HG03175 (cell line): ENCODE measurements around the gene EDN1.

Experiments used
- ATAC-seq: cut with Tn5 transposase; IDR thresholded peaks from one replicate; pipeline ENCODE4 v1.9.1; 2021; ENCODE audit warnings: mild to moderate bottlenecking, moderate library complexity; ENCODE audit not compliant: unreplicated experiment

EDN1 gene

GRCh38 chr6:12269110-12269509 lies 21.1 kb upstream of the EDN1 start:
- no peak for ATAC-seq

- ATAC-seq, result no peak
Observed at GRCh38 chr6:12270551-12271230, 19.5 kb upstream of the EDN1 start.

- no peak for ATAC-seq
Observed at GRCh38 chr6:12271594-12271993, 18.6 kb upstream of the EDN1 start.

- ATAC-seq, result no peak
Observed at GRCh38 chr6:12271997-12272396, 18.2 kb upstream of the EDN1 start.

DNA sequence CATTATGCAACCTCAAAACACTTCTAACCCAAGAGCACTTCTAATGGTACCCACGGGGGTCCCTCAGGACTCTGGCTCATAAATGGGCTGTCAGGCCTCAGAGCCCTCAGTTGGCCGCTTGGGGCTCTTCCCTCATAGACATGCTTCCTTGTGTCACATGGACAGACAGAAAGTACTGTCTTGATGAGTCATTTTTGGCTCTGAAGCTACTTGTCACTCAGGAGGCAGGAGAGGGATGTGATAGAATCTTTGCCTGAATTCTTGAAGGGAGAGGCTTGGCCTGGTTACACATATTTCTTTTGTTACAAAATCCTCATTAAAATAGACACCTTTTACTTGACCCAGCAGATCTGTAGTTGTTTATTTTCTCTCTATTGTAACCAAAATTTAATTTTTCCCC lies 15.1 kb upstream of the EDN1 start:
- no peak for ATAC-seq

DNA sequence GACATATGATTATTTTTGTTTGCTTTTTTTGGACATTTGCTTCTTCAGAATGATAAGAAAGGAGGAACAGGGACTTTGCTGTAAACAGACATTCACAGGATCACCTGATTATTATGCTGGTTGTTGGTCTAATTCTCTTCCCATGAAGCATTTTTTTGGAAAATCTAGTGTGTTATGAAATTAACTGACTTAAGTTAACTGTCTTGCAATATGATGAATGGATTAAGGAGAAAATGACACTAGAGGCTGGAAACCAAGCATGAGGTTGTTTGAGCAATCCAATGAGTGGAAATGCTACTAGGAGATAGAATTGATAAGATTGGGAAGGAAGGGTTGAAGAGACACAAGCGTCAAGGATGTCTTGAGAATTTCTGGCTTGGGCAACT lies 13.2 kb upstream of the EDN1 start:
- ATAC-seq, result no peak

DNA sequence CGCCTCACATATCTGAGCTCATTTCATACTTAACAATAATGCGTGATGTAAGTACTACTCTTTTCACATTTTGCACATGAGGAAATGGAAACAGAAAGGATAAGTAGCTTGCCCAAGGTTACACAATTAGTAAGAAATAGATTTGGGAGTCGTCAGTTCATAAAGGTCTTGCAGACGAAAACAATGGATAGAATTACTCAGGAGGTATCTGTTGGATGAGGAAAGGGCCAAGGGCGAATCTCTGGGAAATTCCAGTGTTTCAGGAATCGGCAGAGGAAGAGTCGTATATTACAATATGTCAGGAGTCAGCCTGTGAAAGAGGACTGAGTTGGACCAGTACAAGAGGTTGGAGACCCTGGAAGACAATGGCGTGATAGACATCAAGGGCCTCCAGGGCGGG lies 12.8 kb upstream of the EDN1 start:
- no peak for ATAC-seq

- ATAC-seq, result no peak
Observed at GRCh38 chr6:12278915-12279314, 11.2 kb upstream of the EDN1 start.

- no peak for ATAC-seq
Observed at GRCh38 chr6:12279322-12280091, 10.7 kb upstream of the EDN1 start.

DNA sequence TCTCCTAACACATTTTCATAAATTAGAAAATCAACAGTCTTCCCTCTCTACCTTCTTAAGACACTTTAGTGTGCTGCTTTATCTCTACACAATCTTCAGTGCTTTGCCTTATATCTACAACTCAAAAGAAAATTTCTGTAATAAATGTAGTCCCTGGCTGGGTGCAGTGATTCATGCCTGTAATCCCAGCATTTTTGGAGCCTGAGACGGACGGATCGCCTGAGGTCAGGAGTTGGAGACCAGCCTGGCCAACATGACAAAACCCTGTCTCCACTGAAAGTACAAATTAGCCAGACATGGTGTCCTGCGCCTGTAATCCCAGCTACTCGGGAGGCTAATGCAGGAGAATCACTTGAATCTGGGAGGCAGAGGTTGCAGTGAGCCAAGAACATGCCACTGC lies 9.7 kb upstream of the EDN1 start:
- no peak for ATAC-seq

- ATAC-seq, result no peak
Observed at GRCh38 chr6:12280902-12281301, 9.3 kb upstream of the EDN1 start.

DNA sequence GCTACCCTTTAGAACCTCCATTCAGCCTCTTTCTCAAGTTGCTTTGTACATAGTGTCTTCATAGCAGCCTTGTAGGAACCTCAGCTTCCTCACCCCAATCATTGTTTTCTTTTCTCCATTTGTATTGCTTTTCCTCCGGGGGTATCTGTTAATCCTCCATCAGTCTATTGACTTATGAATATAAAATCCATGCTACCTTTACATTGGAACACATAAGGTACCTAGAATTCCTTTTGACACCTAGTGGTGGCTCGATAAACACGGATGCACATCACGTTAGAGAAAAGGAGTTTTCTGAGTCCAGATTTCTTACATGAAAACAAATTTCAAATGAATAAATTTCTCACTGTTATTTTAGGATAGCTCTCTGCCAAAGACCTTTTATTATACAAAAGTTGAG lies 6.3 kb upstream of the EDN1 start:
- ATAC-seq, result no peak

DNA sequence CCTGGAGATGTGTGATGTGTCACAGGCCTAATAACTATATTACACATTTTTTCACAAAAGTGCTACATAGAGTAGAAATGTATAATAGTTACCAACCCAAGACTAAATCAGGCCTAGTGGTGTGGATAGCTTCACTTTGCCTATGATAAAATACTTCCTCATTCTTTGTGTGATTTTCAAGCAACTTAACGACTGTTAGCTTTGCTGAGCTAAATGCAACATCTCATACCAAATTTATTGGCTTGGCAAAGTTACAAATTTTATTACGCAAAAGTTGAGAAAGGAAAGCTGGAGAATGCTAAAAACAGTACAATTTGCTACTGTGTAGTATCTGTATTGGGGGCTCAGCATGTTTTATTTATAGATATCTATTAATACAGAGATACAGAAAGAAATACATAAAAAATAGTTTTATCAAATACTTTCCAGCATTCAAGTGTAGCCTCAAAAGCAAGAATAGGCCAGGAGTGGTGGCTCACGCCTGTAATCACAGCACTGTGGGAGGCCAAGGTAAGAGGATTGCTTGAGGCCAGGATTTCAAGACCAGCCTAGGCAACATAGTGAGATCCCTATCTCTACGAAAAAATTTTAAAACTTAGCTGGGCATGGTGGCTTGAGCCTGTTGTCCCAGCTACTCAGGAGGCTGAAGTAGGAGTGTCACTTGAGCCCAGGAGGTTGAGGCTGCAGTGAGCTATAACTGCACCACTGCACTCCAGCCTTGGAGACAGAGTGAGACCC lies 3.6 kb upstream of the EDN1 start:
- no peak for ATAC-seq

DNA sequence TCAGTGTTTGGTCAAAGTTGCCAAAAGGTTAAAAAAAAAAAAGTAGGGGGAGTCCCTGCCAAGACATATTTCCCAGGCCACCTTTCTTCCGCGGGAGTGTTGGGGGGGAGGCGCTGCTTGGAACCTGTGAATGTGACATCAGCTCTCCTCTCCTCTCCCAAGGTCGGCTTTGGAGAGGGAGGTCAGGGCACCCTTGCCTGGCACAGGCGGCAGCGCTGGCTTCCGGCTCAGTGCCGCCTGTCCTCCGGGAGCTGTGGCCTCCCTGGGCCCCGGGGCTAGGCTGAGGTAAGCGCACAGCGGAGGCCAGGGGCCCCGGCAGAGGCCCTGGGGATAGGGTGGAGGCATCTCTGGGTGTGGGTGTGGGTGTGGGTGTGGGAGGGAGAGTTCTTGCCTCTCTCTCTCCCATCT lies 1.9 kb upstream of the EDN1 start:
- ATAC-seq, result no peak

DNA sequence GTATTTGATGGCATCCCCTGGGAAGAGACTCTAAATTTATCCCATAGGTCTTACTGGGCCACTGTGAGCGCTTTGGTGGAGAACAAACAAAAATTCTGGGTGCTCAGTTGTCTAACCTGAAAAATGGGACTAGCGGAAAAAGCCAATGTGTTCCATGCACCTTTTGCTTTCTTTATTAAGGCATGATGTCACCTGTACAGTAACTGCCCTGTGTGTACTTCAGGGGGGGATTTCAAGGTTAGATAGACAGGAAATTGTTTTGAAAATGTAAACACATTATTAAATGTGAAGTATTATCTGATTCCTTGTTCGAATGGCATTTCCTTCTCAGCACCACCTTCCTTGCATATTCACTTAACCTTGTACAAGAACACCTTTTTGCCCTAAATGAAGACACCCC lies 1.2 kb upstream of the EDN1 start:
- no peak for ATAC-seq

DNA sequence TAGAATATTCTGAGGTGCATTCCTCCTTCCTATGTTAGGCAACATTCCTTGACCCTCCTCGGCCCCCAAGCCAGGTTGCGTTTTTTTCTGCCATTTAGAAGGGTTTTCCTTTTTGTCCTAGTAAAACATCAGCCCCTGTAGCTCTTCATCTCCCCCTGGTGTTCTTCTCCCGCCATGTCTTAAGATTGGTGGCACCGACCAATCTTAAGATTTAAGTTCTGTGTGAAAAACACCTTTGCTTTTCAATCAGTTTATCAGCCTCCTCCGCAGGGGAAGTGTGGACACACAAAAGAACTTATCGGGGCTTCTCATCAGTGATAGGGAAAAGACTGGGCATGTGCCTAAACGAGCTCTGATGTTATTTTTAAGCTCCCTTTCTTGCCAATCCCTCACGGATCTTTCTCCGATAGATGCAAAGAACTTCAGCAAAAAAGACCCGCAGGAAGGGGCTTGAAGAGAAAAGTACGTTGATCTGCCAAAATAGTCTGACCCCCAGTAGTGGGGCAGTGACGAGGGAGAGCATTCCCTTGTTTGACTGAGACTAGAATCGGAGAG lies 719 bp upstream of the EDN1 start:
- ATAC-seq, result peak; percentile 36

- ATAC-seq, result no peak
Observed at GRCh38 chr6:12291071-12291838, 1.1 kb downstream of the EDN1 start.

DNA sequence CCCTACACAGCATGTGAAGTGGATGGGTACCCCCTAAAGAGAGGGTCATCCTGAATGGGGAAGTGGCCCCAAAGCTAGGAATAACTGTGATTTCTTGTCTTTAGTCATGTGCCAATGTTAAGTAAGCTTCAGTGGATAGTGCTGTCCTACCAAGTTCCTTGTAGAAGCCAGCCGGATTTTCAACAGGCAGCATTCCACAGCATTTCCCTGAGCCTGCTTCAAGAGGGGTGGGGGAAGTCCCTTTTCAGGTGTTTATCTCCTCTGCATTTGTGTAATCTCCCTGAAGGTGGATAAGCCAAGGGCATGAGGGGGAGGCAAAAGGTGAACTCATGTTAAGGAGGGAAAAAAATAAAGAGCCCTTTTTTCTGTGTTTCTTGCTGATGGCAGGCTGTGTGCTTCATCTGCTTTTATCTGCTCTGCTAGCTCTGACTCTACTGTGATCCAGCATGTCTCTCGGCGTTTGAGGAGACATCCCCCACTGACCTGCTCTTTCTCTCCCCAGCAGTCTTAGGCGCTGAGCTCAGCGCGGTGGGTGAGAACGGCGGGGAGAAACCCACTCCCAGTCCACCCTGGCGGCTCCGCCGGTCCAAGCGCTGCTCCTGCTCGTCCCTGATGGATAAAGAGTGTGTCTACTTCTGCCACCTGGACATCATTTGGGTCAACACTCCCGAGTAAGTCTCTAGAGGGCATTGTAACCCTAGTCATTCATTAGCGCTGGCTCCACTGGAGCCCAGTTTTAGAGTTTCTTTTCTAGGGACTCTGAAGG lies 1.9 kb downstream of the EDN1 start:
- ATAC-seq, result no peak

- ATAC-seq, result no peak
Observed at GRCh38 chr6:12293235-12293930, 3.2 kb downstream of the EDN1 start.
